Omental fat pad (tissue), 4 donors: ENCODE measurements around the gene TBC1D22A. TPM values are rescaled to one million over a fixed set of nuclear protein-coding genes. Genes with fewer than 3 reads are reported as not detected.

ENCODE experiments used
- ATAC-seq: fragments of 150-250 bp; one replicate; pipeline ENCODE4 v1.9.1; 2016; ENCODE audit warnings: mild to moderate bottlenecking, moderate library complexity; ENCODE audit not compliant: low FRiP score
- DNase-seq: peaks from one replicate; pipeline ENCODE4 v3.0.0-alpha.2; 2019; ENCODE audit warnings: low spot score
- total RNA-seq, 4 donors: library from RNA; depleted of rRNA; stranded (reverse); fragments of >200 nt; gene quantifications; one replicate each; pipeline ENCODE4 v1.1.0, GENCODE V29; 2016
- TF ChIP-seq, protein P1 (sequence below), 3 donors: fragments of 450-650 bp; IDR thresholded peaks; one replicate each; pipeline ENCODE4 v1.5.1; 2016 to 2017; ENCODE audit warnings: antibody characterized with exemption in 3 of 3, mild to moderate bottlenecking in 3 of 3, moderate library complexity in 2 of 3

Gene TBC1D22A
- total RNA-seq, 4 donors from 2014 or later, result 21.3 to 31.2 (median 24.5) TPM

- ATAC-seq (no peak), DNase-seq (no peak)
- TF ChIP-seq, protein P1, sequence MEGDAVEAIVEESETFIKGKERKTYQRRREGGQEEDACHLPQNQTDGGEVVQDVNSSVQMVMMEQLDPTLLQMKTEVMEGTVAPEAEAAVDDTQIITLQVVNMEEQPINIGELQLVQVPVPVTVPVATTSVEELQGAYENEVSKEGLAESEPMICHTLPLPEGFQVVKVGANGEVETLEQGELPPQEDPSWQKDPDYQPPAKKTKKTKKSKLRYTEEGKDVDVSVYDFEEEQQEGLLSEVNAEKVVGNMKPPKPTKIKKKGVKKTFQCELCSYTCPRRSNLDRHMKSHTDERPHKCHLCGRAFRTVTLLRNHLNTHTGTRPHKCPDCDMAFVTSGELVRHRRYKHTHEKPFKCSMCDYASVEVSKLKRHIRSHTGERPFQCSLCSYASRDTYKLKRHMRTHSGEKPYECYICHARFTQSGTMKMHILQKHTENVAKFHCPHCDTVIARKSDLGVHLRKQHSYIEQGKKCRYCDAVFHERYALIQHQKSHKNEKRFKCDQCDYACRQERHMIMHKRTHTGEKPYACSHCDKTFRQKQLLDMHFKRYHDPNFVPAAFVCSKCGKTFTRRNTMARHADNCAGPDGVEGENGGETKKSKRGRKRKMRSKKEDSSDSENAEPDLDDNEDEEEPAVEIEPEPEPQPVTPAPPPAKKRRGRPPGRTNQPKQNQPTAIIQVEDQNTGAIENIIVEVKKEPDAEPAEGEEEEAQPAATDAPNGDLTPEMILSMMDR (IDR thresholded peaks at IDR 0.05), result no peak
Measured at GRCh38 chr22:46835693-46836092, 73.2 kb downstream of the TBC1D22A start.

DNA sequence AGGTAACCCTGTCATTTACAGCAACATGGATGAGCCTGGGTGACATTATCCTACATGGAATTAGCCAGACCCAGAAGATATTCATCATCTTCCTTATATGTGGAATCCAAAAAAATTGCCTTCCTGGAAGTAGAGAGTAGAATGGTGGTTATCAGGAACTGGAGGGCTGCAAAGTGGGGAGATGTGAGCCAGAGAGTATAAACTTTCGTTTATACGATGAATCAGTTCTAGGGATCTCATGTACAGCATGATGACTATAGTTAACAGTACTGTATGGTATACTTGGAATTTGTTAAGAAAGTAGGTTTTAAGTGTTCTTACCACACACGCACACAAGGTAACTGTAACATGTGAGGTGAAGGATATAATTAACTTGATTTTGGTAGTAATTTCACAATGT lies 79.1 kb downstream of the TBC1D22A start:
- DNase-seq (no peak), ATAC-seq (no peak)
- TF ChIP-seq, protein P1 (IDR thresholded peaks at IDR 0.05), result no peak

DNA sequence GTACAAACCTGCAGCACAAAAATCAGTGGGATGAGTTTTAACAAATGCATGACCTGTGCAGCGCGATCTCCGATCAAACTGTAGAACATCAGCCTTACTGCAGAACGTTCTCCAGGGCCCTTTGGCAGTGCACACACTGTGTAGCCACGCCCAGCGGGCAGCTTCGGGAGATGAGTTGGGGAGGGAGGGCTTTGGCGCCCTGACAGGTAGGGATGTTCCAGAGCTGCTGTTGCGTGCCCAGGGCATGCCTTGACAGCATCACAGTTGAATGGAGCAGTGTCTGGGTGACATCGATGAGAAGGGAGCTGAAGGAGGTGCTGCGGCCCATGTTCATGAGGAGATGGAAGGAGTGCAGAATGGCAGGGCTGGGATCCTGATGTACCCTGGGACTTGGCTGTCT lies 80.2 kb downstream of the TBC1D22A start:
- TF ChIP-seq, protein P1 (IDR thresholded peaks at IDR 0.05), result no peak

DNA sequence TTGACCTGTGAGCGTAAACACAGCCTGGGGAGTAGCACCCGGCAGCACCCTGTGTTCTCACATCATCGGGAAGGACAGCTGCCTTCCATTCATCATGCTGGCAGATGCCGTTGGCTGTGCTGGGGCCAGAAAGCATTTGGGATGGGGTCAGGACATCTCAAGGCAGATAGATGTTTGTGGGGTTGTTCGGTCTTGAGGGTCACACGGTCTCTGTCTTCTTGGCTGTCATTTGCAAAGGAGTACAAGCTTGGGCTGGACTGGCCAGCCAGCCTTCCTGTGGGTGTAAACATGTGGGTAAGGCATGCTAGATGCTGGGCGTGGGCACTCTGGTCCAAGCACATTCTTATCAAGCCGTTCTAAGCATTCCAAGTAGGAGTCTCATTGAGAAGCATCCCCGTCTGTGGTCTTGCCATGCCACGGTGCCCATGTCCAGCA lies 81.4 kb downstream of the TBC1D22A start:
- DNase-seq (no peak), ATAC-seq (no peak)
- TF ChIP-seq, protein P1 (IDR thresholded peaks at IDR 0.05), result no peak

More for the DNA sequence above, 80.2 kb downstream of the TBC1D22A start:
- ATAC-seq (no peak), DNase-seq (no peak)

DNA sequence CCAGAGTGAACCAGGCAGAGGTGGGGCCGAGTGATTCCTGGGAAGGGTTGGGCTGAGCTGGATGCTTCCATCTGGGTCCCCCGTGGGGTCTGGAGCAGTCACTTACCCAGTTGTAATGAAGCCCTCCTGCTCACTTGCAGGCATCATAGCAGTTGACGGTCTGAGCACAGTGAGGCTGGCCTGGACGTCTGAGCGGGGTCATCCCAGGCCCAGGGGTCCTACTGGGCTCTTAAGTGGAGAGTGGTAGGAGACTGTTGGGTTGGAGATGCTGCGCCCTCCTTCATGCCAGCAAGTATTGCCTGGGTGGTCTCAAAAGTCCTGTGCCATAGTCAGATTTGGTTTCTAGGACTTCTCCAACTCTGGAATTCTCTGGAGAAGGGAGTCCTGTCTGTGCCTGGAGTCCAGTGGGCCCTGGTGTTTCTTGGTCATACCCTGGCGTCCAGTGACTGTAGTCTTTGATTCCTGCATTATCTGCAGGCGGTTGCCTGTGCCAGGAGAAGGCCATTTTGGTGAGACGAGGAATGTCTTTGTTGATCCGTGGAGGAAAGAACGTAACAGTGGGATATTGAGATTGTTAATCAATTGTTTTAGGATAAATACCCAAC lies 82.3 kb downstream of the TBC1D22A start:
- DNase-seq (no peak), ATAC-seq (no peak)
- TF ChIP-seq, protein P1 (IDR thresholded peaks at IDR 0.05), result no peak

DNA sequence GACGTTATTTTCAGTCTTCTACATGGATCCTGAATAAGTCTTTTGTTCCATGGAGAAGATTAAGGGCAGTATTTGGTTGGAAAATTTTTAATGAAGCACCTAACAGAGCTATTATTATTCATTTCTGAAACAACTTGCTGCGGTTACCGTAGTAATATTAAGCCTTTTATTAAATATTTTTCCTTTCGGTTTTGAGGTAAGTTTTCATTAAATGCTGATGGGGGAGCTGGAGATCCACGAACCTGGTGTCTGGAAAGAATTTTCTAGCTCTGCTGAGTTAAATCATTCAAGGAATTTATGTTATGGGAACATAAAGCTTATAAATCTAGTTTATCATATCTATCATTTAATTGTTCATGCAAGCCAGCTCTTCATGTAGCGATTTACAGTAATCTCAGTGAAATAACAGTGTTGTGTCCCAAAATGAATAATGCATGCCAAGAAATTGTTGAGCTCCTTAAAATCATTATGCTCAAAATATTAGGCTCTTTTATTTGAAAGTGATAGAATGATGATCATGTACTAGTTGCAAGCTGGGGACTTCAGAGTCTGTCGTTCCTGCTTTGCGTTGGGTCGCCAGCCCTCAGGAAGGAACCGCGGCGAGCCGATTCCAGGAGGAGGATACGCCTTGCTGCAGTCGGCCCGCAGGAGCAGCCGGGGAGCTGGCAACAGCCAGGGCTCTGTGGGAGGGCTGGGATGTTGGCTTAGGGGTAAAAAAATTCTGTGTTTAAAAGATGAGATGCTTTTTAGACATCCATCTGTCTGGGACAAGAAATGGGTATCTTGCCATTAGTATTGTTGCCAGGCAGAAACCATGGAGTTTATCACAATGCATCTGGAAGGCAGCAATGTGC lies 83.1 kb downstream of the TBC1D22A start:
- TF ChIP-seq, protein P1 (IDR thresholded peaks at IDR 0.05), result no peak
- ATAC-seq (no peak), DNase-seq (no peak)
